WTC11 (cell line): Measurements from ENCODE around the gene LPCAT1. TPM values are rescaled to one million over a fixed set of nuclear protein-coding genes. Genes with fewer than 3 reads are reported as not detected.
A peak's percentile ranks its signal among the peaks of the same experiment; 100 is the strongest.

Experiments
- ATAC-seq: fragments of 200-7000 bp; cut with Tn5 transposase; 2 replicates; pipeline ENCODE4 v1.10.0; 2021; ENCODE audit warnings: mild to moderate bottlenecking, moderate library complexity
- CTCF ChIA-PET: fragments of 300-600 bp; sonication (Branson Sonifier 250); formaldehyde crosslinking; loops from one replicate; lab custom pipeline; 2021; ENCODE audit warnings: antibody characterized with exemption; lab: Charles Lee
- POLR2A ChIA-PET: fragments of 350-600 bp; sonication (Branson Sonifier 250); formaldehyde crosslinking; loops from one replicate; lab custom pipeline; 2021; ENCODE audit warnings: antibody characterized with exemption; lab: Charles Lee
- DNase-seq: peaks from one replicate; pipeline ENCODE4 v3.0.0; 2021; ENCODE audit warnings: low spot score
- H3K27ac Mint-ChIP-seq: 2 replicates; pipeline ENCODE4 v1.8.0; 2021; ENCODE audit warnings: mixed read lengths
- H3K27me3 Mint-ChIP-seq: 2 replicates; pipeline ENCODE4 v1.8.0; 2021; ENCODE audit warnings: low read depth, mild to moderate bottlenecking, moderate library complexity, mixed read lengths
- H3K36me3 Mint-ChIP-seq: 2 replicates; pipeline ENCODE4 v1.8.0; 2021; ENCODE audit warnings: mixed read lengths
- H3K4me1 Mint-ChIP-seq: 2 replicates; pipeline ENCODE4 v1.8.0; 2022; ENCODE audit warnings: mixed read lengths
- H3K4me3 Mint-ChIP-seq: 2 replicates; pipeline ENCODE4 v1.8.0; 2021; ENCODE audit warnings: mild to moderate bottlenecking, moderate library complexity, mixed read lengths
- H3K9me3 Mint-ChIP-seq: 2 replicates; pipeline ENCODE4 v1.8.0; 2021; ENCODE audit warnings: mixed read lengths
- ETV6 ChIP-seq: sonication (generic); formaldehyde crosslinking; IDR thresholded peaks from 2 replicates; pipeline ENCODE4 v1.8.1; 2022; ENCODE audit warnings: mild to moderate bottlenecking, missing genetic modification reagents
- FOXK1 ChIP-seq: sonication (generic); formaldehyde crosslinking; IDR thresholded peaks from 2 replicates; pipeline ENCODE4 v1.8.0; 2022; ENCODE audit warnings: mild to moderate bottlenecking, moderate library complexity, missing genetic modification reagents
- HMGA2 ChIP-seq: fragments of 250-450 bp; sonication (Bioruptor Pico); IDR thresholded peaks from 2 replicates; pipeline ENCODE4 v1.4.0; 2021; ENCODE audit warnings: mild to moderate bottlenecking, moderate library complexity
- NFE2L1 ChIP-seq: sonication (generic); formaldehyde crosslinking; IDR thresholded peaks from 2 replicates; pipeline ENCODE4 v1.8.1; 2023; ENCODE audit warnings: missing genetic modification reagents
- NFYB ChIP-seq: sonication (generic); formaldehyde crosslinking; conservative IDR thresholded peaks from 2 replicates; pipeline ENCODE4 v1.8.0; 2022; ENCODE audit warnings: low read depth, missing genetic modification reagents
- NR2C2 ChIP-seq: sonication (generic); formaldehyde crosslinking; IDR thresholded peaks from 2 replicates; pipeline ENCODE4 v1.8.0; 2022; ENCODE audit warnings: mild to moderate bottlenecking, missing genetic modification reagents
- RORB ChIP-seq: fragments of 250-450 bp; sonication (Bioruptor Pico); IDR thresholded peaks from 2 replicates; pipeline ENCODE4 v1.9.0; 2021; ENCODE audit warnings: mild to moderate bottlenecking
- TEAD1 ChIP-seq: sonication (generic); formaldehyde crosslinking; IDR thresholded peaks from 2 replicates; pipeline ENCODE4 v1.8.0; 2022; ENCODE audit warnings: mild to moderate bottlenecking, missing genetic modification reagents
- TEAD4 ChIP-seq: sonication (generic); formaldehyde crosslinking; IDR thresholded peaks from 2 replicates; pipeline ENCODE4 v1.8.0; 2022; ENCODE audit warnings: mild to moderate bottlenecking, missing genetic modification reagents
- TP53 ChIP-seq: sonication (generic); formaldehyde crosslinking; IDR thresholded peaks from 2 replicates; pipeline ENCODE4 v1.8.1; 2023; ENCODE audit warnings: mild to moderate bottlenecking, missing genetic modification reagents
- ZBTB21 ChIP-seq: sonication (generic); formaldehyde crosslinking; IDR thresholded peaks from 2 replicates; pipeline ENCODE4 v1.8.1; 2023; ENCODE audit warnings: mild to moderate bottlenecking, missing genetic modification reagents, borderline replicate concordance
- total RNA-seq: library from RNA; stranded (reverse); gene quantifications from 3 replicates; pipeline ENCODE4 v1.2.3, GENCODE V29; 2021
- TF ChIP-seq, protein P1 (sequence below): sonication (generic); formaldehyde crosslinking; IDR thresholded peaks from 2 replicates; pipeline ENCODE4 v1.8.1; 2022; ENCODE audit warnings: mild to moderate bottlenecking, missing genetic modification reagents, moderate library complexity, borderline replicate concordance
- TF ChIP-seq, protein P2 (sequence below): sonication (generic); formaldehyde crosslinking; IDR thresholded peaks from 2 replicates; pipeline ENCODE4 v1.8.0; 2022; ENCODE audit warnings: mild to moderate bottlenecking, missing genetic modification reagents
- TF ChIP-seq, protein P3 (sequence below): sonication (generic); formaldehyde crosslinking; IDR thresholded peaks from 2 replicates; pipeline ENCODE4 v1.8.0; 2023; ENCODE audit warnings: missing genetic modification reagents
- TF ChIP-seq, protein P4 (sequence below): sonication (generic); formaldehyde crosslinking; IDR thresholded peaks from 2 replicates; pipeline ENCODE4 v1.8.0; 2023; ENCODE audit warnings: missing genetic modification reagents, mild to moderate bottlenecking, borderline replicate concordance
- TF ChIP-seq, protein P5 (sequence below): sonication (generic); formaldehyde crosslinking; IDR thresholded peaks from 2 replicates; pipeline ENCODE4 v1.8.0; 2022; ENCODE audit warnings: mild to moderate bottlenecking, missing genetic modification reagents
- TF ChIP-seq, protein P6 (sequence below): sonication (generic); formaldehyde crosslinking; IDR thresholded peaks from 2 replicates; pipeline ENCODE4 v1.8.1; 2023; ENCODE audit warnings: mild to moderate bottlenecking, missing genetic modification reagents, moderate library complexity
- TF ChIP-seq, protein P7 (sequence below): sonication (generic); formaldehyde crosslinking; IDR thresholded peaks from 2 replicates; pipeline ENCODE4 v1.8.0; 2022; ENCODE audit warnings: mild to moderate bottlenecking, missing genetic modification reagents
- TF ChIP-seq, protein P8 (sequence below): sonication (generic); formaldehyde crosslinking; IDR thresholded peaks from 2 replicates; pipeline ENCODE4 v1.8.1; 2023; ENCODE audit warnings: mild to moderate bottlenecking, missing genetic modification reagents, moderate library complexity

Gene LPCAT1
- total RNA-seq, 1 experiment from 2014 or later, result 206 TPM

DNA sequence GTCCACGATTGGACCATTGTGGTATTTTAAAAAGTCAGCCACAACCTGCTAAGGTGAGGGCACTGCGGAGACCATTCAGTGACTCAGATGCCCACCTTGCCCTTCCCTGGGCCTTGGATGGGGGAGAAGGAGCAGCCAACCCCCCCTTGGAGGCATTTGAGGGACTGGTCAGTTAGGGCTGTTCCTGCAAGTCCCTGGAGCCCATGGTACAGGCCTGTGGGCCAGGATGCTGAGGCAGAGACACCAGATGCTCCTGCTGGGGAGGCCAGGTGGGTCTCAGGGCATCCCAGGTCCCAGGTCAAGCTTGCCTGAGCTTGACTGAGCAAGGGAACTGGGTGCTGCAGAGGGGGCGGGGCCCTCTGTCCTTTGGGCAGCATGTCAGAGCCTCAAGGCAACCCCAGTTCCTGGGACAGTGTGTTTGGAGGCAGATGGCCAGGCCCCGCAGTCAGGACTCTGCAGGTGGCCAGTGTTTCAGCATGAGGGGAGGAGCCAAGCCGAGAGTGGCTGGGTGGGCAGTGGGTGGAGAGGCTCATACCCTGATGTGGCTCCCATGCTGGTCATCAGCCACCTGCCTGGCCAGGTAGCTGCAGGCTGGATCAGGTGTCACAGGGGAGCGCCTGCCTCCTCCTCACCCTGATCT, 106.1 kb downstream of the LPCAT1 start (continued):
- TF ChIP-seq, protein P1, sequence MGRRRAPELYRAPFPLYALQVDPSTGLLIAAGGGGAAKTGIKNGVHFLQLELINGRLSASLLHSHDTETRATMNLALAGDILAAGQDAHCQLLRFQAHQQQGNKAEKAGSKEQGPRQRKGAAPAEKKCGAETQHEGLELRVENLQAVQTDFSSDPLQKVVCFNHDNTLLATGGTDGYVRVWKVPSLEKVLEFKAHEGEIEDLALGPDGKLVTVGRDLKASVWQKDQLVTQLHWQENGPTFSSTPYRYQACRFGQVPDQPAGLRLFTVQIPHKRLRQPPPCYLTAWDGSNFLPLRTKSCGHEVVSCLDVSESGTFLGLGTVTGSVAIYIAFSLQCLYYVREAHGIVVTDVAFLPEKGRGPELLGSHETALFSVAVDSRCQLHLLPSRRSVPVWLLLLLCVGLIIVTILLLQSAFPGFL (CRISPR knock-in tag), result no peak
- TF ChIP-seq, protein P2, sequence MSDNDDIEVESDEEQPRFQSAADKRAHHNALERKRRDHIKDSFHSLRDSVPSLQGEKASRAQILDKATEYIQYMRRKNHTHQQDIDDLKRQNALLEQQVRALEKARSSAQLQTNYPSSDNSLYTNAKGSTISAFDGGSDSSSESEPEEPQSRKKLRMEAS, result no peak
- no peak for TF ChIP-seq NFYB (CRISPR knock-in tag)
- TF ChIP-seq, protein P3, sequence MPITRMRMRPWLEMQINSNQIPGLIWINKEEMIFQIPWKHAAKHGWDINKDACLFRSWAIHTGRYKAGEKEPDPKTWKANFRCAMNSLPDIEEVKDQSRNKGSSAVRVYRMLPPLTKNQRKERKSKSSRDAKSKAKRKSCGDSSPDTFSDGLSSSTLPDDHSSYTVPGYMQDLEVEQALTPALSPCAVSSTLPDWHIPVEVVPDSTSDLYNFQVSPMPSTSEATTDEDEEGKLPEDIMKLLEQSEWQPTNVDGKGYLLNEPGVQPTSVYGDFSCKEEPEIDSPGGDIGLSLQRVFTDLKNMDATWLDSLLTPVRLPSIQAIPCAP (CRISPR knock-in tag), result no peak

DNA sequence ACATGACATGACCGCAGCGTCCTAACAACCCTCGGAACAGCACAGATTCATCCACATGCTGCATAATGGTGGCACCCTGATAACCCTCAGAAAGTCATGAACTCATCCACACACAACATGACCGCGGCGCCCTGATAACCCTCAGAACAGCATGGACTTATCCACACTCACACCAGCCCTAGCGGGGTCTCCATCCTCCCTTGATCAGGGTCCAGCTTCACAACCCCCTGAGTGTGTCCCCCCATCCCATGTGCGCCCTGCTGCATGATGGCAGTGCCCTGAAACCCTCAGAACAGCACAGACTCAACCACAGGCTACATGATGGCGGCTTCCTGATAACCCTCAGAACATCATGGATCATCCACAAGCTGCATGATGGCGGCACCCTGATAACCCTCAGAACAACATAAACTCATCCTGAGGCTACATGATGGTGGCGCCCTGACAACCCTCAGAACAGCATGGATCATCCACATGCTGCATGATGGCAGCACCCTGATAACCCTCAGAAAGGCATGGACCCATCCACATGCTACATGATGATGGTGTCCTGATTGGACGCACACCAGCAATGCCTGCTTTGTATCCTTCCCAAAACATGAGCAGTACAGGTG, 106.8 kb downstream of the LPCAT1 start:
- Mint-ChIP-seq H3K27me3 (no peaks in the 10 kb centered on the region; the same call in 1 of the 2 replicates), H3K4me3 (no peak overlapping the region), H3K9me3 (peaks cover 24% of the 10 kb centered on the region), H3K4me1 (peaks cover 10% of the 10 kb centered on the region), H3K36me3 (no peaks in the 10 kb centered on the region), H3K27ac (no peak overlapping the region)
- DNase-seq, result peak; percentile 2
- CTCF ChIA-PET, result no interaction called here
- TF ChIP-seq TEAD4 (no peak), ZBTB21 (no peak), RORB (CRISPR knock-in tag) (no peak), TP53 (CRISPR knock-in tag) (no peak)
- no peak for ATAC-seq
- POLR2A ChIA-PET, result no interaction called here

DNA sequence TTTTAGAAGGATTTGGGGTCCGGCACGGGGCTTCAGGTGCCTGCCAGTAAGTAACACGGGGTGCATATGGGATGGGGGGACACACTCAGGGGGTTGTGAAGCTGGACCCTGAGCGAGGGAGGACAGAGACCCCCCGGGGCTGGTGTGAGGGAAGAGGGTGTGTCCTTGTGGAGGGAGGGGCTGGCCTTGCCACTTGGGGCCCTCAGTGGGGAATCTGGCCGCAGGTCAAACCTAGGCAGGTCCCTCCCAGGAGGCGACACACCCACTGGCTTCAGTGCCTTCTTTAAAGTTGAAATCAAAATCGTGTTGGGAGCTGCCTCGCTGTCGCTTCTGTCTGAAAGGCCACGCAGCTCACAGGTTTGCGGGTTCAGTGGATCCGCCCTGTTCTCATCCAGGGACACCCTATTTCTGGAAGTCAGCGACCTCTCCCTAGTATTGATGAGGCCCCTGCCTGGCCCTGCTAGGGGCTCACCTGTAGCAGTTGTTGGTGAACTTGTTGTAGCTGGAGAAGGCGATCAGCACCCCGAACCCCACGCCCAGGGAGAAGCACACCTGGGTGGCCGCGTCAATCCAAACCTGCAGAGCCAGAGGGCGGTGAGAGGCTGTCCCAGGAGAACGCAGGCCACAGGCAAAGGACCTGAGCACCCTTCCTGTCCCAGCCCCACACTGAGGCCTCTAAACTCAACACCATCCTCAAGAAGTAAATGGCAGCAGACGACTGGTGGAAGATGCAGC, 108.0 kb downstream of the LPCAT1 start:
- H3K4me3 Mint-ChIP-seq, result no peak overlapping the region
- ATAC-seq, result no peak

DNA sequence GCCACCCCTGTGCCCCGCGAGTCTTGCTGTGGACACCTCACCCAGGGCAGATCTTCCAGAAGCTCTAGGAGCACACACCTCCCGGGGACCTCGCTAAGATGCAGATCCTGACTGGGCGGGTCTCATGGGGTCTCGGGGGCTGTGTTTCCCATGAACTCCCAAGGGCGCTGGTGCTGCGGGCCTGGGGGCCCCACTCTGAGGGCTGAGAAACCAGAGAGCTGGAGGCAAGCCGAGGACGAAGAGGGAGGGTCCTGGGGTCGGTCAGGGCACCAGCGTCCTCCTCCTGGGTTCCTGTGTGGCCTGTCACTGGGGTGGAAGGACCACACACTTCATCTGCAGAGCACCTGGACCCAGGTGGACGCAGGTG, 108.7 kb downstream of the LPCAT1 start:
- no peak overlapping the region for H3K4me3 Mint-ChIP-seq
- no peak for ATAC-seq
- ChIA-PET CTCF (interaction anchor here (0.6 to 2.1 kb wide), 3 partner anchors 53 to 230 kb away, joined by 3 to 16 read pairs (median 7); no protein-coding TSS in a partner anchor), POLR2A (no interaction called here)
- no peaks in the 10 kb centered on the region for H3K36me3 Mint-ChIP-seq
- no peaks in the 10 kb centered on the region for H3K27me3 Mint-ChIP-seq
- peaks cover 10% of the 10 kb centered on the region for H3K4me1 Mint-ChIP-seq
- DNase-seq, result no peak
- no peak overlapping the region for H3K27ac Mint-ChIP-seq
- peaks cover 15% of the 10 kb centered on the region for H3K9me3 Mint-ChIP-seq
- TF ChIP-seq, protein P4, sequence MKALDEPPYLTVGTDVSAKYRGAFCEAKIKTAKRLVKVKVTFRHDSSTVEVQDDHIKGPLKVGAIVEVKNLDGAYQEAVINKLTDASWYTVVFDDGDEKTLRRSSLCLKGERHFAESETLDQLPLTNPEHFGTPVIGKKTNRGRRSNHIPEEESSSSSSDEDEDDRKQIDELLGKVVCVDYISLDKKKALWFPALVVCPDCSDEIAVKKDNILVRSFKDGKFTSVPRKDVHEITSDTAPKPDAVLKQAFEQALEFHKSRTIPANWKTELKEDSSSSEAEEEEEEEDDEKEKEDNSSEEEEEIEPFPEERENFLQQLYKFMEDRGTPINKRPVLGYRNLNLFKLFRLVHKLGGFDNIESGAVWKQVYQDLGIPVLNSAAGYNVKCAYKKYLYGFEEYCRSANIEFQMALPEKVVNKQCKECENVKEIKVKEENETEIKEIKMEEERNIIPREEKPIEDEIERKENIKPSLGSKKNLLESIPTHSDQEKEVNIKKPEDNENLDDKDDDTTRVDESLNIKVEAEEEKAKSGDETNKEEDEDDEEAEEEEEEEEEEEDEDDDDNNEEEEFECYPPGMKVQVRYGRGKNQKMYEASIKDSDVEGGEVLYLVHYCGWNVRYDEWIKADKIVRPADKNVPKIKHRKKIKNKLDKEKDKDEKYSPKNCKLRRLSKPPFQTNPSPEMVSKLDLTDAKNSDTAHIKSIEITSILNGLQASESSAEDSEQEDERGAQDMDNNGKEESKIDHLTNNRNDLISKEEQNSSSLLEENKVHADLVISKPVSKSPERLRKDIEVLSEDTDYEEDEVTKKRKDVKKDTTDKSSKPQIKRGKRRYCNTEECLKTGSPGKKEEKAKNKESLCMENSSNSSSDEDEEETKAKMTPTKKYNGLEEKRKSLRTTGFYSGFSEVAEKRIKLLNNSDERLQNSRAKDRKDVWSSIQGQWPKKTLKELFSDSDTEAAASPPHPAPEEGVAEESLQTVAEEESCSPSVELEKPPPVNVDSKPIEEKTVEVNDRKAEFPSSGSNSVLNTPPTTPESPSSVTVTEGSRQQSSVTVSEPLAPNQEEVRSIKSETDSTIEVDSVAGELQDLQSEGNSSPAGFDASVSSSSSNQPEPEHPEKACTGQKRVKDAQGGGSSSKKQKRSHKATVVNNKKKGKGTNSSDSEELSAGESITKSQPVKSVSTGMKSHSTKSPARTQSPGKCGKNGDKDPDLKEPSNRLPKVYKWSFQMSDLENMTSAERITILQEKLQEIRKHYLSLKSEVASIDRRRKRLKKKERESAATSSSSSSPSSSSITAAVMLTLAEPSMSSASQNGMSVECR (CRISPR knock-in tag), result no peak
- TF ChIP-seq, protein P5, sequence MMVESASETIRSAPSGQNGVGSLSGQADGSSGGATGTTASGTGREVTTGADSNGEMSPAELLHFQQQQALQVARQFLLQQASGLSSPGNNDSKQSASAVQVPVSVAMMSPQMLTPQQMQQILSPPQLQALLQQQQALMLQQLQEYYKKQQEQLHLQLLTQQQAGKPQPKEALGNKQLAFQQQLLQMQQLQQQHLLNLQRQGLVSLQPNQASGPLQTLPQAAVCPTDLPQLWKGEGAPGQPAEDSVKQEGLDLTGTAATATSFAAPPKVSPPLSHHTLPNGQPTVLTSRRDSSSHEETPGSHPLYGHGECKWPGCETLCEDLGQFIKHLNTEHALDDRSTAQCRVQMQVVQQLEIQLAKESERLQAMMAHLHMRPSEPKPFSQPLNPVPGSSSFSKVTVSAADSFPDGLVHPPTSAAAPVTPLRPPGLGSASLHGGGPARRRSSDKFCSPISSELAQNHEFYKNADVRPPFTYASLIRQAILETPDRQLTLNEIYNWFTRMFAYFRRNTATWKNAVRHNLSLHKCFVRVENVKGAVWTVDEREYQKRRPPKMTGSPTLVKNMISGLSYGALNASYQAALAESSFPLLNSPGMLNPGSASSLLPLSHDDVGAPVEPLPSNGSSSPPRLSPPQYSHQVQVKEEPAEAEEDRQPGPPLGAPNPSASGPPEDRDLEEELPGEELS, result no peak
- TF ChIP-seq NFE2L1 (CRISPR knock-in tag), result no peak
- no peak for TF ChIP-seq NR2C2 (CRISPR knock-in tag)
- TF ChIP-seq, protein P6, sequence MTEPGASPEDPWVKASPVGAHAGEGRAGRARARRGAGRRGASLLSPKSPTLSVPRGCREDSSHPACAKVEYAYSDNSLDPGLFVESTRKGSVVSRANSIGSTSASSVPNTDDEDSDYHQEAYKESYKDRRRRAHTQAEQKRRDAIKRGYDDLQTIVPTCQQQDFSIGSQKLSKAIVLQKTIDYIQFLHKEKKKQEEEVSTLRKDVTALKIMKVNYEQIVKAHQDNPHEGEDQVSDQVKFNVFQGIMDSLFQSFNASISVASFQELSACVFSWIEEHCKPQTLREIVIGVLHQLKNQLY (CRISPR knock-in tag), result no peak

More for the DNA sequence above, 108.0 kb downstream of the LPCAT1 start:
- peak; percentile 5 for DNase-seq
- TF ChIP-seq FOXK1, result no peak
- TF ChIP-seq, protein P7, sequence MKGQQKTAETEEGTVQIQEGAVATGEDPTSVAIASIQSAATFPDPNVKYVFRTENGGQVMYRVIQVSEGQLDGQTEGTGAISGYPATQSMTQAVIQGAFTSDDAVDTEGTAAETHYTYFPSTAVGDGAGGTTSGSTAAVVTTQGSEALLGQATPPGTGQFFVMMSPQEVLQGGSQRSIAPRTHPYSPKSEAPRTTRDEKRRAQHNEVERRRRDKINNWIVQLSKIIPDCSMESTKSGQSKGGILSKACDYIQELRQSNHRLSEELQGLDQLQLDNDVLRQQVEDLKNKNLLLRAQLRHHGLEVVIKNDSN (CRISPR knock-in tag), result no peak
- no peak for TF ChIP-seq ETV6 (CRISPR knock-in tag)
- no peak for TF ChIP-seq HMGA2
- no peak for TF ChIP-seq ZBTB21
- TF ChIP-seq, protein P8, sequence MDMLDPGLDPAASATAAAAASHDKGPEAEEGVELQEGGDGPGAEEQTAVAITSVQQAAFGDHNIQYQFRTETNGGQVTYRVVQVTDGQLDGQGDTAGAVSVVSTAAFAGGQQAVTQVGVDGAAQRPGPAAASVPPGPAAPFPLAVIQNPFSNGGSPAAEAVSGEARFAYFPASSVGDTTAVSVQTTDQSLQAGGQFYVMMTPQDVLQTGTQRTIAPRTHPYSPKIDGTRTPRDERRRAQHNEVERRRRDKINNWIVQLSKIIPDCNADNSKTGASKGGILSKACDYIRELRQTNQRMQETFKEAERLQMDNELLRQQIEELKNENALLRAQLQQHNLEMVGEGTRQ (CRISPR knock-in tag), result no peak
- TF ChIP-seq TEAD1 (CRISPR knock-in tag), result no peak
- H3K27me3 Mint-ChIP-seq, result no peaks in the 10 kb centered on the region
- ChIA-PET POLR2A (no interaction called here), CTCF (interaction anchor here (2.0 kb wide), 1 partner anchor 52 kb away, joined by 7 read pairs; no protein-coding TSS in a partner anchor)
- H3K4me1 Mint-ChIP-seq, result peaks cover 10% of the 10 kb centered on the region
- H3K36me3 Mint-ChIP-seq, result no peaks in the 10 kb centered on the region
- H3K9me3 Mint-ChIP-seq, result peaks cover 19% of the 10 kb centered on the region
- no peak overlapping the region for H3K27ac Mint-ChIP-seq
